Fibroblast of the aortic adventitia (primary cell): Measurements from ENCODE around the gene ARSA. TPM values are rescaled to one million over a fixed set of nuclear protein-coding genes. Genes with fewer than 3 reads are reported as not detected.

Experiments used
- DNase-seq: peaks from one replicate; pipeline ENCODE4 v3.0.0-alpha.2; 2010; ENCODE audit warnings: low read depth
- H3K4me3 ChIP-seq: 2 replicates; pipeline ENCODE4 v1.5.1; 2011; ENCODE audit warnings: low read depth, mild to moderate bottlenecking, control low read depth, low read length, moderate library complexity
- CTCF ChIP-seq: IDR thresholded peaks from 2 replicates; pipeline ENCODE4 v1.5.1; 2011; ENCODE audit warnings: mild to moderate bottlenecking, low read length, control low read depth, inconsistent platforms; ENCODE audit not compliant: insufficient read depth
- total RNA-seq: library from RNA; depleted of rRNA; stranded (reverse); fragments of >200 nt; gene quantifications from 2 replicates; pipeline ENCODE4 v1.2.3, GENCODE V29; 2012; ENCODE audit warnings: low replicate concordance

Gene ARSA
- total RNA-seq, 1 donor = 21.9 TPM

GRCh38 chr22:50612528-50613221 is 15.3 kb downstream of the ARSA start:
- no peak for TF ChIP-seq CTCF
- DNase-seq = no peak

DNA sequence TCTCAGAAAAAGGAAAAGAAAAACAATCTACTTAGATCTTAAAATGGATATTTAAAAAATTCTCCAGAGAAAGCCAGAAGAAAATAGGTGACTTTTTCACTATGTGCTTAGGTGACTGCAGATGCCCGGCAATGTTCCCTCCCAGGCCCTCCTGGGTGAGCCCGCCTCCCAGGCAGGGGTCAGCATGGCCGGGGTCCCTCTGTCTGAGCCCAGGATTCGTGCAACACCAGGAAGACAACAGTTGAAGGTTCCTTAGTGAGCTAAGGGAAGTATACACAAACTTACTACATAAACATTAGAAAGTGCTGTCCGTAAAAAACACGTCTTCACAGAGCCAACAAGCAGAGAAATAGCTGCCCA is 15.8 kb downstream of the ARSA start:
- TF ChIP-seq CTCF = no peak
- no peak for DNase-seq
- H3K4me3 ChIP-seq = no peak overlapping the region

More at GRCh38 chr22:50612528-50613221, 15.3 kb downstream of the ARSA start:
- H3K4me3 ChIP-seq = no peak overlapping the region

- no peak for DNase-seq
- TF ChIP-seq CTCF = no peak
- H3K4me3 ChIP-seq = no peak overlapping the region
These were observed 16.5 kb downstream of the ARSA start for GRCh38 chr22:50611341-50612060.

DNA sequence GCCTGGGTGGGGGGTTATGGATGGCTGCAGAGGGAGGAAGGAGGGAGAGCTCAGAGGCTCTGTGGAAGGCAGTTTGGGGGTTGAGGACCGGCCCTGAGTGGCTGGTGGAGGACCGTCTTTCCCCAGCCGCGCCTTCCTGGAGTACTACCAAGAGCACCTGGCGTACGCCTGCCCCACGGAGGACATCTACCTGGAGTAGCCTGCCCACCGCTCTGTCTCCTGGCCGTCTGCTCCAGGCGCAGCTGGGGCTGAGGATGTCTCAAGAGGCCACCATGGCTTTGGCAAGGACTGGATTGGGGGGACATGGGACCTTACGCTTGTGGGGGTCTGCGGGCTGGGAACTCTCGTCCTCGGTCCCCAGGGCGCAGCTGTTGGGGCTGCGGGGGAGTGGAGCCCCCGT is 17.4 kb downstream of the ARSA start:
- H3K4me3 ChIP-seq = no peak overlapping the region
- TF ChIP-seq CTCF = no peak
- no peak for DNase-seq

DNA sequence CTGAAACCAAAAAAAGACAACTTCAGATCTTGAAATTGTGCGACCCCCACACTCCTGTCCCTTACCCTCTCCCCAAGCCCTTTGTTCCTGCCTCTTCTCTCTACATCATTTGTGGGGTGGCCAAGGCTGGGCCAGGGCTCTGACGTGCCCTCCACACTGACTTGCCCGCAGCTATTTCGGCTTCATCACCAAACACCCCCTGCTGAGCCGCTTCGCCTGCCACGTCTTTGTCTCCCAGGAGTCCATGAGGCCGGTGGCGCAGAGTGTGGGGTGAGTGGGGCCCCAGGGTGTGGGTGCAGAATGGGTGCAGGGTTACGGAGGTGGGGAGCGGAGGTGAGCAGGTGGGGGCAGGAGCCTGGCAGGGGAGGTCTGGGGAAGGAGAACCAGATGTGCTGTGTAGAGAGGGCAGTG is 17.9 kb downstream of the ARSA start:
- no peak for DNase-seq
- no peak for TF ChIP-seq CTCF
- H3K4me3 ChIP-seq = no peak overlapping the region

DNA sequence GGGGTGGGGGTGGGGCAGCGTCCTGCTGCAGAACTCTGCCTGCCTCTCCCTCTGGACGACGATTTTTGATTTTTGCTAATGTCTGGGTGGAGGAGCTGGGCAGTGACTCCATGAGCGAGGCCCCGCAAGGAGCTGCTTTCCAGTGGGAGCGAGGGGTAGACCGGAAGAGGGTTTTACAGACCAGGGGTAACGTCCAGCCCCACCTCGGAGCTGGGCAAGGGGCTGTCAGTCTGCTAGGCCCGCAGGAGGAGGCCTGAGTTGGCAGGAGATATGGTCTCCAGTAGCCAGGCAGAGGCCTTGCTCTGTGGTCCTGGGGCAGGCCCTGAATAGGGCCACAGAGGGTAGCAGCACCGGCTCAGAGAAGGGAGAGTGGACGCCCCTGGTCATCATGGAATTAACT is 18.4 kb downstream of the ARSA start:
- H3K4me3 ChIP-seq = no peak overlapping the region

More for the DNA sequence above, 18.4 kb downstream of the ARSA start:
- TF ChIP-seq CTCF = no peak
- no peak for DNase-seq
